A549 (cell line): ENCODE measurements around the gene MAD1L1. TPM values are rescaled to one million over a fixed set of nuclear protein-coding genes. Genes with fewer than 3 reads are reported as not detected.

Experiments
- ATAC-seq, 2 experiments: fragments of 200-7000 bp in 1 of 2; fragments of >200 bp in 1 of 2; cut with Nextera tagmentation in 1 of 2; cut with Tn5 transposase in 1 of 2; 3 replicates each; pipeline versions ENCODE4 v1.8.0 to v1.9.1; 2018 to 2020; ENCODE audit warnings: mild to moderate bottlenecking in 1 of 2, moderate library complexity in 1 of 2
- CTCF ChIA-PET: fragments of 300-600 bp; sonication (Branson Sonifier 250); formaldehyde crosslinking; extraction: SDS; loops from one replicate; lab custom pipeline; 2021; ENCODE audit warnings: antibody characterized with exemption, inconsistent platforms; lab: Yijun Ruan, JAX
- POLR2A ChIA-PET: fragments of 350-600 bp; formaldehyde crosslinking; extraction: SDS; loops from one replicate; lab custom pipeline; 2021; ENCODE audit warnings: antibody characterized with exemption, inconsistent platforms; lab: Yijun Ruan, JAX
- DNase-seq, 2 experiments: peaks; one replicate each; pipeline versions ENCODE4 v3.0.0 to v3.0.0-alpha.2; 2011 to 2016; ENCODE audit warnings: low read depth in 1 of 2, low spot score in 1 of 2
- FAIRE-seq: peaks from 2 replicates; lab custom pipeline; 2011; peaks lifted over from hg19 to GRCh38; lab: Jason Lieb, UNC
- H3K27ac ChIP-seq, 2 experiments: fragments of >200 bp; sonication (Bioruptor Twin); formaldehyde crosslinking; 3 replicates each; pipeline ENCODE4 v1.5.1; 2016 to 2017
- H3K4me1 ChIP-seq: fragments of >200 bp; sonication (Bioruptor Twin); formaldehyde crosslinking; 3 replicates; pipeline ENCODE4 v1.6.1; 2016
- H3K4me2 ChIP-seq: fragments of >200 bp; sonication (Bioruptor Twin); formaldehyde crosslinking; 3 replicates; pipeline ENCODE4 v1.6.1; 2016
- H3K4me3 ChIP-seq: fragments of >200 bp; sonication (Bioruptor Twin); formaldehyde crosslinking; 3 replicates; pipeline ENCODE4 v1.5.1; 2016
- H3K9me3 ChIP-seq: fragments of >200 bp; sonication (Bioruptor Twin); formaldehyde crosslinking; 3 replicates; pipeline ENCODE4 v1.6.1; 2016
- ATOH8 ChIP-seq: fragments of 250-450 bp; sonication (Bioruptor Pico); IDR thresholded peaks from 2 replicates; pipeline ENCODE4 v1.5.0; 2020; ENCODE audit warnings: low read depth, mild to moderate bottlenecking, moderate library complexity
- CBX2 ChIP-seq: fragments of 200-600 bp; sonication (generic); IDR thresholded peaks from 2 replicates; pipeline ENCODE4 v1.6.1; 2016; ENCODE audit warnings: low read depth, mild to moderate bottlenecking, borderline replicate concordance
- CBX8 ChIP-seq: fragments of 200-600 bp; sonication (generic); IDR thresholded peaks from 2 replicates; pipeline ENCODE4 v1.6.1; 2016
- EHMT2 ChIP-seq: fragments of 200-600 bp; sonication (generic); IDR thresholded peaks from 2 replicates; pipeline ENCODE4 v1.6.1; 2016; ENCODE audit warnings: antibody characterized with exemption, low read depth, mild to moderate bottlenecking, moderate library complexity
- EP300 ChIP-seq, 2 experiments: fragments of >200 bp; sonication (Bioruptor Twin); formaldehyde crosslinking; IDR thresholded peaks; 2 replicates in 1 of 2; 3 replicates in 1 of 2; pipeline ENCODE4 v1.6.1; 2016 to 2017
- FOXS1 ChIP-seq: fragments of 250-450 bp; sonication (Bioruptor Pico); IDR thresholded peaks from 2 replicates; pipeline ENCODE4 v1.5.0; 2020; ENCODE audit warnings: mild to moderate bottlenecking, moderate library complexity
- GATA3 ChIP-seq: IDR thresholded peaks from 2 replicates; pipeline ENCODE4 v1.6.1; 2012; ENCODE audit warnings: borderline replicate concordance
- HEYL ChIP-seq: fragments of 250-450 bp; sonication (Bioruptor Pico); IDR thresholded peaks from 2 replicates; pipeline ENCODE4 v1.8.0; 2021; ENCODE audit warnings: mild to moderate bottlenecking, moderate library complexity
- HMGXB4 ChIP-seq: fragments of 250-450 bp; sonication (Bioruptor Pico); IDR thresholded peaks from 2 replicates; pipeline ENCODE4 v1.5.0; 2021; ENCODE audit warnings: mild to moderate bottlenecking, moderate library complexity, borderline replicate concordance
- HOXB5 ChIP-seq: fragments of 250-450 bp; sonication (Bioruptor Pico); IDR thresholded peaks from 2 replicates; pipeline ENCODE4 v1.5.0; 2020; ENCODE audit warnings: mild to moderate bottlenecking, moderate library complexity
- KDM1A ChIP-seq: fragments of 200-600 bp; sonication (generic); IDR thresholded peaks from 2 replicates; pipeline ENCODE4 v1.6.1; 2016; ENCODE audit warnings: low read depth, mild to moderate bottlenecking
- KDM5A ChIP-seq: fragments of 200-600 bp; sonication (generic); IDR thresholded peaks from 2 replicates; pipeline ENCODE4 v1.6.1; 2016; ENCODE audit warnings: antibody characterized with exemption, mild to moderate bottlenecking
- MYC ChIP-seq: IDR thresholded peaks from 2 replicates; pipeline ENCODE4 v1.6.1; 2012; ENCODE audit warnings: mild to moderate bottlenecking, inconsistent platforms, low read length, improper control_type of control experiment, borderline replicate concordance
- NFE2L2 ChIP-seq: fragments of 150-350 bp; conservative IDR thresholded peaks from 2 replicates; pipeline ENCODE4 v1.6.1; 2014; ENCODE audit warnings: low read length
- NR3C1 ChIP-seq: fragments of >200 bp; sonication (Bioruptor Twin); formaldehyde crosslinking; IDR thresholded peaks from 3 replicates; pipeline ENCODE4 v1.6.1; 2017
- PBX3 ChIP-seq: IDR thresholded peaks from 2 replicates; pipeline ENCODE4 v1.6.1; 2012
- RAD21 ChIP-seq, 2 experiments: fragments of >200 bp in 1 of 2; sonication (Bioruptor Twin) in 1 of 2; formaldehyde crosslinking in 1 of 2; IDR thresholded peaks in 1 of 2; conservative IDR thresholded peaks in 1 of 2; 2 replicates in 1 of 2; 3 replicates in 1 of 2; pipeline ENCODE4 v1.6.1; 2012 to 2018; ENCODE audit warnings: inconsistent platforms in 1 of 2
- TFCP2L1 ChIP-seq: fragments of 250-450 bp; sonication (Bioruptor Pico); IDR thresholded peaks from 2 replicates; pipeline ENCODE4 v1.5.0; 2021; ENCODE audit warnings: mild to moderate bottlenecking
- TP53 ChIP-seq: fragments of 250-450 bp; sonication (Bioruptor Pico); IDR thresholded peaks from 2 replicates; pipeline ENCODE4 v1.5.0; 2021; ENCODE audit warnings: mild to moderate bottlenecking, moderate library complexity
- ZC3H11A ChIP-seq: fragments of 450-650 bp; IDR thresholded peaks from 2 replicates; pipeline ENCODE4 v1.6.1; 2014; ENCODE audit warnings: antibody characterized with exemption, mild to moderate bottlenecking
- ZNF302 ChIP-seq: fragments of 250-450 bp; sonication (Bioruptor Pico); IDR thresholded peaks from 2 replicates; pipeline ENCODE4 v1.9.0; 2021; ENCODE audit warnings: inconsistent platforms, mild to moderate bottlenecking, moderate library complexity
- ZSCAN20 ChIP-seq: fragments of 250-450 bp; sonication (Bioruptor Pico); IDR thresholded peaks from 2 replicates; pipeline ENCODE4 v1.8.0; 2022; ENCODE audit warnings: mild to moderate bottlenecking, moderate library complexity
- WGBS: methylation state at CpG from one replicate; pipeline ENCODE4 v1.1.6; 2017; ENCODE audit errors: missing lambda C conversion rate; 5-methylcytosine and 5-hydroxymethylcytosine counted together
- polyA plus RNA-seq, 4 experiments: library from polyadenylated mRNA; depleted of rRNA in 3 of 4; stranded (reverse); fragments of >200 nt; fragmentation: RNase III in 1 of 4; extraction: RNeasy Plus Mini Kit Qiagen cat#74134 plus additional on column Dnase treatment in 1 of 4; gene quantifications; 2 replicates in 3 of 4; 3 replicates in 1 of 4; pipeline ENCODE4 v1.2.3, GENCODE V29; 2011 to 2017
- TF ChIP-seq, protein P1 (sequence below): fragments of 450-650 bp; IDR thresholded peaks from 2 replicates; pipeline ENCODE4 v1.6.1; 2014; ENCODE audit warnings: antibody characterized with exemption
- TF ChIP-seq, protein P2 (sequence below): fragments of 200-600 bp; sonication (generic); IDR thresholded peaks from 2 replicates; pipeline ENCODE4 v1.6.1; 2016; ENCODE audit warnings: antibody characterized with exemption, mild to moderate bottlenecking, moderate library complexity
- TF ChIP-seq, protein P3 (sequence below): IDR thresholded peaks from 2 replicates; pipeline ENCODE4 v1.6.1; 2012; ENCODE audit warnings: low read depth, borderline replicate concordance
- TF ChIP-seq, protein P4 (sequence below): fragments of >200 bp; sonication (Bioruptor Twin); formaldehyde crosslinking; IDR thresholded peaks from 2 replicates; pipeline ENCODE4 v1.6.1; 2016

MAD1L1 gene
- polyA plus RNA-seq, 2 of the 4 experiments (the other 2 are of a cell fraction) = 13.6 to 16.6 TPM

DNA sequence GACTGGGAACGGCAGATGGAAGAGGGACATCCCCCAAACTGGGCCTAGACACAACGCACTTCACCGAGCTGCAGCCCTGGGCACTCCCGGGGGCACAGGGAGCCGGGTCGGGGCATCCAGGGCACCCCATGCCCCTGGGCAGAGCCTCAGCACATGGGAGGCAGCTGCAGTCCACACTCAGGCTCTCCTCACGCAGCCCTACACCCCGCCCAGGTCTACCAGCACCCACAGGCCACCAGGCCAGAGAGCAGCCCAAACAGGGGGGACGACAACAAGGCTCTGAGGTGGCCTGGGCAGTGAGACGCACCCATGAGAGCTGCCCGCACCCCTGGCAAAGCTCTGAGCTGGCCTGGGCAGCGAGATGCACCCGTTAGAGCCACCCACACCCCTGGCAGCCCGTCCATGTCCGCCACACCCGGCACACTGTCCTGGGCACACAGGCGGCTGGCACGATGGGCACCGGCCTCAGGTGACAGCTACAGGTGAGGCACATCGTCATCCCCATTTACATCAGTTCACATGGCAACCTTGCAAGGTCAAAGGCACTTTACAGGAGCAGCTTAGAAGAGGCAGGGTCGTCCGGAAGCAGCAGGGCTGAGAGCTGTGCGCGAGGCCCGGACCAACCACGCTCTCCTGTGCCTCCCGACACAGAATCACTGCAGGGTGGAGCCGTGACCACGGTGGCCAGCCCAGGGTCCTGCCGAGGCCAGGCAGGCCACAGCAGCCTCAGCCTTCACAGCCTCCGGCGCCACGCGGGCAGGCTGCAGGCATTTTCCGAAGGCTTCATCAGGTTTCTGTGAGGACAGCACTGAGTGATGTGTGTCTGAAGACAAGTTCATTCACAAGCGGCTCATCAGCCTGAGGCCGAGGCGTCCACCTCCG lies 228.6 kb downstream of the MAD1L1 start:
- FAIRE-seq = no peak
- H3K27ac ChIP-seq = no peak overlapping the region
- ChIA-PET POLR2A (no interaction called here), CTCF (interaction anchor here (0.6 kb wide), 1 partner anchor 413 kb away, joined by 3 read pairs; no protein-coding TSS in a partner anchor)
- no peak for DNase-seq
- TF ChIP-seq EP300 (IDR thresholded peaks at IDR 0.05) (no peak), PBX3 (no peak), GATA3 (no peak), TFCP2L1 (CRISPR knock-in tag) (no peak), ZC3H11A (no peak), ATOH8 (CRISPR knock-in tag) (no peak), MYC (no peak), HMGXB4 (CRISPR knock-in tag) (no peak), EHMT2 (no peak), KDM5A (no peak), NFE2L2 (no peak), HOXB5 (CRISPR knock-in tag) (no peak)
- TF ChIP-seq, protein P1, sequence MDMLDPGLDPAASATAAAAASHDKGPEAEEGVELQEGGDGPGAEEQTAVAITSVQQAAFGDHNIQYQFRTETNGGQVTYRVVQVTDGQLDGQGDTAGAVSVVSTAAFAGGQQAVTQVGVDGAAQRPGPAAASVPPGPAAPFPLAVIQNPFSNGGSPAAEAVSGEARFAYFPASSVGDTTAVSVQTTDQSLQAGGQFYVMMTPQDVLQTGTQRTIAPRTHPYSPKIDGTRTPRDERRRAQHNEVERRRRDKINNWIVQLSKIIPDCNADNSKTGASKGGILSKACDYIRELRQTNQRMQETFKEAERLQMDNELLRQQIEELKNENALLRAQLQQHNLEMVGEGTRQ = no peak
- TF ChIP-seq, protein P2, sequence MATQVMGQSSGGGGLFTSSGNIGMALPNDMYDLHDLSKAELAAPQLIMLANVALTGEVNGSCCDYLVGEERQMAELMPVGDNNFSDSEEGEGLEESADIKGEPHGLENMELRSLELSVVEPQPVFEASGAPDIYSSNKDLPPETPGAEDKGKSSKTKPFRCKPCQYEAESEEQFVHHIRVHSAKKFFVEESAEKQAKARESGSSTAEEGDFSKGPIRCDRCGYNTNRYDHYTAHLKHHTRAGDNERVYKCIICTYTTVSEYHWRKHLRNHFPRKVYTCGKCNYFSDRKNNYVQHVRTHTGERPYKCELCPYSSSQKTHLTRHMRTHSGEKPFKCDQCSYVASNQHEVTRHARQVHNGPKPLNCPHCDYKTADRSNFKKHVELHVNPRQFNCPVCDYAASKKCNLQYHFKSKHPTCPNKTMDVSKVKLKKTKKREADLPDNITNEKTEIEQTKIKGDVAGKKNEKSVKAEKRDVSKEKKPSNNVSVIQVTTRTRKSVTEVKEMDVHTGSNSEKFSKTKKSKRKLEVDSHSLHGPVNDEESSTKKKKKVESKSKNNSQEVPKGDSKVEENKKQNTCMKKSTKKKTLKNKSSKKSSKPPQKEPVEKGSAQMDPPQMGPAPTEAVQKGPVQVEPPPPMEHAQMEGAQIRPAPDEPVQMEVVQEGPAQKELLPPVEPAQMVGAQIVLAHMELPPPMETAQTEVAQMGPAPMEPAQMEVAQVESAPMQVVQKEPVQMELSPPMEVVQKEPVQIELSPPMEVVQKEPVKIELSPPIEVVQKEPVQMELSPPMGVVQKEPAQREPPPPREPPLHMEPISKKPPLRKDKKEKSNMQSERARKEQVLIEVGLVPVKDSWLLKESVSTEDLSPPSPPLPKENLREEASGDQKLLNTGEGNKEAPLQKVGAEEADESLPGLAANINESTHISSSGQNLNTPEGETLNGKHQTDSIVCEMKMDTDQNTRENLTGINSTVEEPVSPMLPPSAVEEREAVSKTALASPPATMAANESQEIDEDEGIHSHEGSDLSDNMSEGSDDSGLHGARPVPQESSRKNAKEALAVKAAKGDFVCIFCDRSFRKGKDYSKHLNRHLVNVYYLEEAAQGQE = no peak
- TF ChIP-seq, protein P3, sequence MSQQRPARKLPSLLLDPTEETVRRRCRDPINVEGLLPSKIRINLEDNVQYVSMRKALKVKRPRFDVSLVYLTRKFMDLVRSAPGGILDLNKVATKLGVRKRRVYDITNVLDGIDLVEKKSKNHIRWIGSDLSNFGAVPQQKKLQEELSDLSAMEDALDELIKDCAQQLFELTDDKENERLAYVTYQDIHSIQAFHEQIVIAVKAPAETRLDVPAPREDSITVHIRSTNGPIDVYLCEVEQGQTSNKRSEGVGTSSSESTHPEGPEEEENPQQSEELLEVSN = no peak
- no peaks in the 10 kb centered on the region for H3K9me3 ChIP-seq
- no peak for ATAC-seq
- WGBS = 91% methylated on average over 28 of the region's 39 CpGs
- H3K4me1 ChIP-seq = no peaks in the 10 kb centered on the region
- H3K4me2 ChIP-seq = no peak overlapping the region
- no peak overlapping the region for H3K4me3 ChIP-seq

DNA sequence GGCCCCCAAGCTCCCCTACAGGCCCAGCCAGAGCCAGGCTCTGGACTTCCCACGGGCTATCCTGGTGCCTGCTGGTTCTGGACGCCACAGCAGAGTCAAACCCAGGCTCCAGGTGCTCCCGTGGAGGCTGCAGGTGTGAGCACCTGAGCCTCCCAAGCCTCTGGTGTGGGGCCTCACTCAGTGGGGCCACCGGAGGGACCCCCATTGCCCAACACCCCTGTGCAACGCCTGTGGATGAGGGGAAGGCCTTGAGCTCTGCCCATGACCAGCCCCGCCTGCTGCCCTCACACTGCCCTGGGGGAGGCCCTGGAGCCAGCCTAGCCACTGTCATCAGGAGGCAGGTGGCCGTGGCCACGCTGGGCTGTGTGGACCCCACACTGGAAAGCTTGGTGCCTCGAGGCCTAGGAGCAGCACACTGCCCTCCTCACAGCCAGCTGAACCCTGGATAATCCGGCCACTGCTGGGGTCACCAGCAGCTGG lies 229.3 kb downstream of the MAD1L1 start:
- POLR2A ChIA-PET = no interaction called here
- FAIRE-seq (no peak), DNase-seq (no peak), ATAC-seq (no peak)
- Histone ChIP-seq H3K27ac (no peak overlapping the region), H3K4me2 (no peak overlapping the region), H3K4me3 (no peak overlapping the region), H3K9me3 (no peaks in the 10 kb centered on the region), H3K4me1 (no peaks in the 10 kb centered on the region)
- WGBS = 100% methylated on average over 1 of the region's 10 CpGs
- CTCF ChIA-PET = no interaction called here
- TF ChIP-seq TP53 (no peak), CBX8 (no peak), NR3C1 (no peak), ZSCAN20 (CRISPR knock-in tag) (no peak), FOXS1 (no peak), HEYL (CRISPR knock-in tag) (no peak), EHMT2 (no peak), ATOH8 (CRISPR knock-in tag) (no peak), KDM1A (no peak), HOXB5 (CRISPR knock-in tag) (no peak), ZNF302 (CRISPR knock-in tag) (no peak), RAD21 (conservative IDR thresholded peaks at IDR 0.05 in 1 of 2, IDR thresholded peaks at IDR 0.05 in 1 of 2) (no peak), CBX2 (no peak), EP300 (IDR thresholded peaks at IDR 0.05) (no peak)
- TF ChIP-seq, protein P4, sequence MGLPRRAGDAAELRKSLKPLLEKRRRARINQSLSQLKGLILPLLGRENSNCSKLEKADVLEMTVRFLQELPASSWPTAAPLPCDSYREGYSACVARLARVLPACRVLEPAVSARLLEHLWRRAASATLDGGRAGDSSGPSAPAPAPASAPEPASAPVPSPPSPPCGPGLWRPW = no peak
